ENCODE results near the gene TMEM176B.

Gene TMEM176B

DNA sequence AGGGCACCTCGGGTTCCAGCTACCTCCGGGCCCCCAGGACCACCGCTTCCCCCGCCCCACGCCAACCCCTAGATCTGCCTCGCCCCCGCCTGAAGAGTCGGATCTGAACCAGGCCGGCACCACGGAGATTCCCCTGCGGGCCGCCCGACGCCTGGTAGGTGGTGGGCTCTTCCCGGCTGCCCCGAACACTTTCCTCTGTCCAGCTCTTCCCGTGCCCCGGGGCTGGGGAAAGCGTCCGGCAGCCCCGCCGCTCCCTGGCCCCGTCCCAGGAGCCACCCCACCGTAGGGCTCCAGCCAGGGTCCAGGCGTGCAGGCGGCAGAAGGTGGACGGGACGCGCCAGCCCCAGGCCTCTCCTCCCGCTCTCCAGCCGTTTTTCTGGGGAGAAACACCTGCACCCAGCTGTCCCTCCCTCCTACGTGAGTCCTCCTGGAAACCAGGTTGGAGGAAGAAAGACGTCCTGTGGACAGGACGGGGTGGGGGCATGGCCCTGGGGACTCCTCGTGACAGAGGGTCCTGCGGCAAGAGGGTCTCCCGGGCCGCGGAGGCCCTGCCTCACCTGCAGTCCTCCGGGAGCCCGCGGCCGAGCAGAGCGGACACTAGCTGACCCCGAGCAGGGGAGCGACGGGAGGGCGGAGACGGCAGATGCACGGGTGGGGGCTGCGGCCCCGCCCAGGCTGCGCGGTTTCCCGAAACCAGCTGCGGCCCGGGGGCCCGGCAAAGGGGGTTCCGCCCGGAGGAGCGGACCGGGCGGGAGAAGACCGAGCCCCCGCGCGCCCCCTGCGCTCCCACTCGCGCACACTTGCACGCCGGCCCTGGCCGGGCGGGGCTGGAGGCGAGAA lies at the start of gene TMEM176B:
TMEM176B (minus strand) TSS at position 624 of the 840 bp plus-strand sequence. CDS start 3,795 bp downstream, outside the sequence.
- DNase-seq = peak; percentile 9

DNA sequence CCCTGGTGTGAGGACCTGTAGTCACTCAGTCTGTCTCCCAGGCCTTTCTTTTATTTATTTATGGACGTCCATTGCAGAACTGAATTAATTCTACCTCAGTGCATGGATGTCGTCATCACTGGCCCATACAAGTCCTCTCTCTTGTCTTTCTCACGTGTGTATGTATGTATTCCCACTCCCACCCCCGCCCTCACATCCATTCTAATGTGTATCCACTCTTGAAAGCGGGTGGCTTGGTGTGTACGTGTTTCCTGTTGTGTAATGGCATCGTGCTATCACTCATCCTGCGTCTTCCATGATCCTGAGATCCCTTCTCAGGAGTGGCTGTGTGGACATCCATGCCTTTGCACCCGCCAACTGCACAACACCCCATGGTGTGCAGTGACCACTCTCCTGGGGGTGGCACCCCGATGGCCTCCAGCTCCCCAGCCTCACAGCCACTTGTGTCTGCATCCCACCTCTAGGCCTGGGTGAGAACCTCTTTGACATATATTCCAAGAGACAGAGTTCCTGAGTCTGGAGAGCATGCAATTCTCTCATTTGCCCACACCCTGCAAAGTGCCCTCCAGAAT lies 49.1 kb upstream of the TMEM176B start:
- DNase-seq = no peak

DNA sequence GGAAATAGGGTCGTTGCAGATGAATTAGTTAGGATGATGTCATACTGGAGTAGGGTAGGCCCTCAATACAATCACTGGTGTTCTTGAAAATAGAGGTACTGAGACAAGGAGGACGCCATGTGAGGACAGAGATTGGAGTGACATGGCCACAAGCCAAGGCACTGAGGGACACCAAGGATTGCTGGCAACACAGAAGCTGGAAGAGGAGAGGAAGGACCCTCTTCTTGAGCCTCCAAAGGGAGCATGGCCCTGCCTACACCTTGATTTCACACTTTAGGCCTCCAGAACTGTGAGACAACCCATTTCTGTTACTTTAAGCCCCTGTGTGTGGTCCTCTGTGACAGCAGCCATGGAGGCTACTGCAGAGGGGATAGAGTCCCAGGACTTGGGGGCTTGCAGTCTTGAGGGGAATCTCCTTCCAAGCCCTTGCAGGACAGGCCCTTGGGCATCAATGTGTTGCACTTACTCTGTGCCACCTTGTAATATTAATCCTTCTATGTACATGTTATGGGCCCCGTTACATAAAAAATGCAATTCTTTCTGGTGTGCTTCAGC lies 48.5 kb upstream of the TMEM176B start:
- no peak for DNase-seq

DNA sequence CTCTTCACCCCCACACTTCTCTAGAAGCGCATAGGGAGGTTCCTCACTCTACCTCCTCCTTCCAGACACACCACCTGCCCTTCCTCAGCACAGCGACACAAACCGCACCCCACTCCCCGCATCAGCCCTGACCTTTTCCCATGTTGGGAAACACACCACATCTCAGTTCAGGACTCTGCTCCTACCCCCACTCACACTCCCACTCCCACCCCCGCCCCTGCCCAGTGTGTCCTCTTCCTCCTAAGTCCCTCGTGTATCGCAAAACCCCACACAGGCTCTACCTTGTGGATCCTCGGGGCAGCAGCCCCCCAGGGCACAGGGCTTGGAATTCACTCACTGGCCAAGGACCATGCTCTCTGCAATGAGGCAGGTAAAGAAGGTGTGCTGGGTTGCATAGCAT lies 47.9 kb upstream of the TMEM176B start:
- no peak for DNase-seq

DNA sequence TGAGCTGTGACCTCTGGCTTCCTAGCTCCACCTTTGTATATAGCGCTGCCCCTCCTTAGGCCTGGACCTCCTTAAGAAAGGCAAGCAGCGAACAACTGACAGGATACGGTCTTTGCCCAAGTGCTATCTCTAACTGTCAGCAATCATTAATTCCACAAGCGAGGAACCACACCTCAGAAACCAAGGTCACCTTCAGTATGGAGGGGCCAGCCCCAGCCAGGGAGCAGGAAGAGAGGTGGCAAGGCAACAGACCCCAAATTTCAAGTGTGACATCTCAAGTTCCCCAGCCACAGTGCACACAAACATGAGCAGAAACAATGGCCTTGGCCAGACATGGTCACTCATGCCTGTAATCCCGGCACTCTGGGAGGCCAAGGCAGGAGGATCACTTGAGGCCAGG lies 47.4 kb upstream of the TMEM176B start:
- no peak for DNase-seq

DNA sequence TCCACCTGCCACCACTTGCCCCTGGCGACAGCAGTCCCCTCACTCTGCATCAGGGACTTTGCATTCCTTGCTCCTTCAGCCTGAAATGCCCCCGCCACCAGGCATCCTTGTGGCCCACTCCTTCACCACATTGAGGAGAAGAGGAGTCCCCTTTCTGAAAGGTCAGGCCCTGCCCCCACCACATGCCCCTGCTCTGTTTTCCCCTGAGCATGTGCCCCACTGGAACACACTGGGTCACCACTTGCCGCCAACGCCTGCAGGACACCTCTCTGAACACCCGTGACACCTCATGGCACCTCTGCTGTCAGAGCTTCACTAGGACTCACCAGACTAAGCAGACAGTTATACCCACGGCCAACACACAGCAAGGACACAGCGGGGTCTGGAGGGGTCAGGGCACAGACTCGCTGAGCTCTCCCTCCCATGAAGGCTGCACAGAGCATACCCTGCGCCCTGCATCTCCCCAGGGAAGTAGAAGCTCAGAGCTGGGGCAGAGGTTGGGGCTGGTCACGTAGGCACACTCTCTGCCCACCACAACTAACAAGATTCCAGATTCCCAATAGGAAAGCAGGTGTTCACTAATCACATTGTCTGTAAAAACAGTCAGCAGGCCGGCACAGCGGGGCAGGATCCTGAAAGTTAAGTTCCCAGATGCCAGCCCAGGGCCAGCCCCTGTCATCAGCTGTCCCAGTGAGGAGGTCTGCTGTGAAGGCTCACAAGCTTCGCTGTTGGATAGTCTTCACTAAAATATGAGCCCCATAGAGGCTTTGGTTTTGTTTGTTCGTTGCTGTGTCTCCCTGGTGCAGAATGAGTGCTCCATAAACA lies 46.3 kb upstream of the TMEM176B start:
- DNase-seq = no peak

DNA sequence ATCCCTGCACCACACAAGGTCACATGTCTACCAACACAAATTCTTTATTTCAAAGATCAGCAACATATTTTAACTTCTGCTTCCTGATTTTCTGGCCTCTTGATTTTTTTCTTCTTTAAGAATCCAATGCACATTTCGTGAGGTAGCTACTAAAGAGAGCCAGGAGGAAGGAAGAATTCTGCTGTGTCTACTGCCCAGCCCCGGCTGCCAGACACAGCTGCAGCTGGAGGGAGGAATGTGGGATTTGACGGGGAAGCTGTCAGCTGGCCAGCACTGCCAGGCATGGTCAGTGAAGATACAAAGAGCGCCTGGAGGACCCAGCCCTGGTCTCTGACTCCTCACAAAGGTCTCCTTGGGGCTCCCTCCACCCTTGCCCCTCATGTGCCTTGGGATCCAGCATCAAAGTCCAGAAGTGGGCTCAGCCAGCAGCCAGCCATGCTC lies 45.3 kb upstream of the TMEM176B start:
- DNase-seq = no peak

DNA sequence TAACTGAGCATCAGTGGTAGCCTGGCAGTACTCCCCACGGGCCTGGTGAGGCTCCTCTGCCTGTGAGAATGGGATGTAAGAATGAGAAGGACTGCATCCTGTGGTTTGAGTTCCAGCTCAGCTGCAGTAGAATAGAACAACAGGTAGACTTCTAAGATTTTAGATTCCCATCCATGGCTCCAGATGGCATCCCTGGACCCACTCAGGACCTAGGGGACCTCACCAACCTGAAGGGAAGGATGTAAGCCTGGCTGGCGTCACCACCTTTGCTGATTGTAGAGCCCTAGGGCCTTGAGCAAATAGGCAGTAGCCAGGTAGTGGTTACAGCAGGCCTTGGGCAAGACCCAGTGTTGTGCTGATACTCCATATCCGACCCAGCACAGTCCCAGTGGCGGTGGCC lies 42.6 kb upstream of the TMEM176B start:
- no peak for DNase-seq

DNA sequence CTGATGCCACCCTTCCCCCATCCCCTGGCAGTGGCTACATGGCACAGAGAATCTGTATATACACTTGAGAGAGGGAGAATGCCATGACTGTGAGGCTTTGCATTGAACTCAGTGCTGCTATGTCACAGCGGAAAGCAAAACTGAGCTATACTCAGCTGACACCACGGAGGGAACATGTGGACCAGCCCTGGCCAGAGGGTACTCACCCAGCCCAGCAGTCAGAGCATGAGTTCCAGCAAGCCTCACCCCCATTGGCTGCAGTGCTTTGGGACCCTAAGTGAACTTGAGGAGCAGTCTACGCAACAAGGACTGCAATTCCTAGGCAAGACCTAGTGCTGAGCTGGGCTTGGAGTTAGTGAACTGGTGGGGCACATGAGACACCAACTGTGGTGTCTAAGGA lies 41.9 kb upstream of the TMEM176B start:
- no peak for DNase-seq

DNA sequence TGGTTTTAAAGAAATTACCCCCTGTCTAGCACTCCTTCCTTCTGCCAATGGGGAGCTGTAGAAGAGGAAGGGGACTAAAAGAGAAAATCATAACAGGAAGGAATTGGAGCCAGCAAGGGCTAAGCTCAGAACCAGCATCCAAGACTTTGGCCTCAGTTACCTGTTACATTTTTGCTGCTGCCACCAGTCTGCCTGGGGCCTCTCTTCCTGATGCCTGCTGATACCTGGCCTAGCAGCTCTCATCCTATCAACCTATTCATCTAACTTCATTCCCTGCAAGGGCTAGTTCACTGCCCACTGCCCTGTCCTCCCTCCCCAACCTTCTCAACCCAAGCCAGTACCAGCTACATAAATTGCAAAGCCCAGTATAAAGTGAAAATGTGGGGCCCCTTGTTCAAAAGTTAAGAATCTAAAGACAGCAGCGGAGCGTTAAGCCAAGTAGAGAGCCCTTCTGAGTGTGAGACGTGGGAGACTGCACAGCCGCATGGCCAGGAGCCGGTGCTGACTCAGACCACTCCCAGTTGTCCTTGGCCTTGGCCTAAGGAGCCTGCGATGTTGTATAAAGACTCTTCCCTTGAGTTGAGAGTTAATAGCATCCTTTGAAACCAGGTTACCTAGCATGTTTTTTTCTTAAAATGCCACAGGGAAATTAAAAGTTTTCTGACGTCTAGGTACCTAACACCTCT lies 38.9 kb upstream of the TMEM176B start:
- DNase-seq = no peak

DNA sequence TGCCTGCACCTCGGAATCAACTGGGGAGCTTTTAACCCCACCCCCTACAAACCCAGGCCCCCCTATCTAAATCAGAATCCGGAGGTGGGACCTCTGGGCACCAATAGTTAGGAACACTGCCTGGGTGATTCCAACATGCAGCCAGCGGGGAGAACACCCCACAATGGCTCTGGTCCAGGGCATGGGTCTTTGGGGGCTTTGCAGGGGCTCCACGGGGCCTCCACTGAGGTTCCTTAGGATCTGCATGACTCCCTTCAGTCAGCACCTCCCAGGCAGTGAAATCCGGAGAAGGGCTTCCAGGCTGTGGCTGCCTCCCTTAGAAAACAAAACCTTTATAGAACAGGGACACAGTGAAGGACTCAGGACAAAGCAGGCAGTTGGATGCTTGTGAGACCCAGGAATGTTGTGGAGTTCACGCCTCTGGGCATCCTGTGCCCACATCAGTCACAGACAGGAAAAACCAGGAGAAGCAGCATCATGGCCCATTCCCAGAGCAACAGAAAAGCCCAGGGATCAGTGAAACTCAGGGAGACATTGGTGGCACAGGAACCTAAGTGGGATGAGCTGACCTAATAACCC lies 35.6 kb upstream of the TMEM176B start:
- no peak for DNase-seq

DNA sequence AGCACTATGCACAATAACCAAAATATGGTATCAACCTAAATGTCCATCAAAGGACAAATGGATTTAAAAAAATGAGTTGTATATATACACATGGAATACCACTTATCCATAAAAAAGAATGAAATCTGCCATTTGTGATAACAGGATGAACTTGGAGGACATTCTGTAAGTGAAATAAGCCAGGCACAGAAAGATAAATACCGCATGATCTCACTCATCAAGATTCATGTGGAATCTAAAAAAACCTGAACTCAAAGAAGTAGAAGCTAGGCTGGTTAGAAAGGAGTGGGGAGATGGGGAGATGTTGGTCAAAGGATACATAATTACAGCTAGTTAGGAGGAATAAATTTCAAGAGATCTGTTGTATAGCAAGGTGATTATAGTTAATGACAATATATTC lies 34.9 kb upstream of the TMEM176B start:
- no peak for DNase-seq

DNA sequence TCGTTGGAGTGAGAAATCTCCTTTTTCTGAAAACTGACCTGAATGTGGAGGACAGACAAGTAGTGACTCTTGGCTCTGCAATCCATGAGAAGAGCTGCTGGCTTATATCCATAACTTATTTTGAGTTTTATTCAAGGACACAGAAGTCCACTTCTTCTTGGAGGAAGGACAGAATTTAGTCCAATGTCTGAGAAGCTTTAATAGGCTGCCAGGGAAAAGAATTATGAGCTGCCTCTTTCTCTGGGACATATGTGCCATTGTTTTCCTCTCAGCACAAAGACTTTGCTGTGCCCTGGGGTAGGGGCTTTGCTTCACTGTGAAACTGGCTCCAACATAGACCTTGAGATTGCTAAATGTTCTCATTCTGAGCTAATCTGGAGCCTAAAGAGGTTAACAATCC lies 31.7 kb upstream of the TMEM176B start:
- no peak for DNase-seq

DNA sequence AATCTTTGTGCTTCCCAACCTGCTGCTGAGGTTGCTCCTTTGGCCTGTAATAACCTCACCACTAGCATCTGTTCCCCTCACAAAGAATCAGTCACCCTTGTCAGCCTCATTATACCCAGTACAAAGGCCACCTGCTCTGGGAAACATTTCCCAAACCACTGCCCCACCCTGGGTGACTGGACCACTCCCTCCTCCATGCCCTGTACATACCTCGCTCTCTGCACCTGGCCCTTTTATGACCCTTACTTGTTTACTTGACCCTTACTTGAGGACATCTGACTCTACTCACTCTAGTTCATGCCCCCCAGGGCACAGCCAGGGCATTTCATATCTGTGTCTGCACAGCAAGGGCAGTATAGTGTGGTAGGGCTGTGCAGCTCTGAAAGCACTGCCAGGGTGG lies 30.8 kb upstream of the TMEM176B start:
- no peak for DNase-seq

DNA sequence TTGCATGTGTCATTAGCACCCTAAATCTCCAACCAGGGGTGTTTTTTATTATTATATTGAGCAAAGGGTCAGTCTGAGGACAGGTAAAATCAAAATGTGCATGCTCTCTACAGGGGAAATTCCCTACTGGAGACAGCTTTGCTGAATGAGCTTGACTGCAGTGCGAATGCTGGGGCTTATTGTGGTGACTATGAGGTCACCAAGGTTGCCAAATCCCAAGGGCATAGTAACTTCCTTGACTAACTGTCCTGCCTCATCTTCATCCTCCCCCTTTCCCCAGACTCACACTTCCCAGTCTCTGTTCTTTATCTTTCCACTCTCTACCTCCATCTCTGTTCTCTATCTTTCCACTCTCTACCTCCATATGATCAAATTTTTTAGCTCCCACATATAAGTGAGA lies 29.3 kb upstream of the TMEM176B start:
- no peak for DNase-seq

DNA sequence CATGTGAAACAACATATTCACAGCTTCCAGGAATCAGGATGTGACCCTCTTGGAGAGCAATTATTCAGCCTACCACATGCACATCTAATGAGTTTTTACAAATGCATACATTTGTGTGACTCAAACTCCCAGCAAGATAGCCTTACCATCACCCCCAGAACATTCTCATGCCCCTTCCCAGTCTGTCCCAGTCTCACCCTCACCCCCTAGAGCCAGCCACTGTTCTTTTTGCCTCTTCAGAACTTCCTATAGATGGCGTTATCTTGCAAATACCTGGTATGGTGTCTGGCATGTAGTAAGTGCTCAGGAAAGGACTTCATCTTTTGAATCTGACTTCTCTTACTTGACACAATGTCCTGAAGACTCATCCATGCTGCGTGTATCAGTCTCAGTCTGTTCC lies 28.2 kb upstream of the TMEM176B start:
- no peak for DNase-seq

DNA sequence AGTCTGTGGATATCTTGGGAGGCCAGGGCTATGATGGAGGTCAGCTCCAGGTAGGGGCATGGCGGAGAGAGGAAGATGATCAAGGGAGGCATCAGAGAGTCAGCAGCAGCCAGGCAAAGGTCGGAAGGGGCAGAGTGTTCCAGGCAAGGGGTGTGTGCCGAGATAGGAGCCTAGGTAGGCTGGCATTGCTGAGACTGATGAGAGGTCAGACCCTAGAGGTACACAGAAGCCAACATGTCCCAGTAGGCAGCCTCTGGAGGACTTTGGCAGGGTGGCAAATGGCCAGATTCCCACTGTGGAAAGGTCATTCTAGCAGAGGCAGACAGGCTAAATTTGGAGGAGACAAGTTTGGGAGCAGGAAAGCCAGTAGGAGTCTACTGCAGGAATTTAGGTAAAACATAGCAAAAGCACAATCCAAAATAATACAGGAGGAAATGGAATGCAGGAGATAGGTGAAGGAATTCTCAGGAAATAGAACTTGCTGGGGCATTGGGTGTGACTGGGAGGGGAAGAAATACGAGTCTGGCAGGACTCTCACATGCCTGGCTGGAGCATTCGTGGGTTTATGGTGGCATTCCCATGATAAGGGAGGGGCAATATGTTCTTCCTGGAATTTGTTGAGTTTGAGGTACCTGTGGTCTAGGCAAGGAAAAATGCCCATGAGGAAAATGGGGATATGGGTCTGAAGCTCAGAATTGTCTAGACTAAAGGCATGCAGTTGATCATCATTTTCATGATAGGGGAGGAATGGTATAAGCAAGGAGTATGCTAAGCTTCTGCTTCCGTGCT lies 26.1 kb upstream of the TMEM176B start:
- no peak for DNase-seq

DNA sequence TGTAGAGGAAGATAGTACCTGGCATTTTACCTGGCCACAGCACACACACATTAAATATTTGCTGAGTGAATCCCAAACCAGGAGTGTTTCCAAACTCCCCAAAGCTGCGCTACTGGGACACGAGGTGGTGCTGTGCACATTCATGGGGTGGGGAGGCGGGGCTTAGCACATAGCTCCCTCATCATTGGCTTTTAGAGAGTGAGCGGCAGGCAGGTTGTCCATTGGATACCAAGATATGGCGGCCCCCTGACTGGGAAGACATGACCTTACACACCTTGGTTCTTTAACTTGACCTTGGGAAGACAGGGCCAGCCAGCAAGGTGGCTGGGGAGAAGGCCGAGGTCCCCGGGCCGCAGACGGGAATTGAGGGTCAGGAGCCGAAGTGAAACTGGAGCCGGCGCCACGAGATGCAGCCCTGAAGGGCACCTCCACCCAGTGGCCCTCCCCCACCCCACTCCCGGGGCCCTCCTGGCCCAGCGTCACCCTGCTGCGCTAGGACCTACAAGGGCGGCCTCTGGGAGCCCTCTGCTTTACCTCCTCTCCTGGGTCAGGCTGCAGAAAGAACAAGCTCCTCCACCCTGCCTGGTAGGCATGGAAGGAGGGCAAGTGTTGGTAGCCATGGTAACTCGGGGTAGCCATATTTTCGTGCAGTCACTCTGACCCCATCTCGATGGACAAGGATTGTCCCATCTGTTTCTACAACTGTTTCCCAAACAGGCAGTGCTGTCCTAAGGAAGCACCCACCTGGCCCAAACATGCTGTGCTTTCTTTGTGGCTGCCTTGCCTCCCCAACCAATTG lies 24.4 kb upstream of the TMEM176B start:
- no peak for DNase-seq

DNA sequence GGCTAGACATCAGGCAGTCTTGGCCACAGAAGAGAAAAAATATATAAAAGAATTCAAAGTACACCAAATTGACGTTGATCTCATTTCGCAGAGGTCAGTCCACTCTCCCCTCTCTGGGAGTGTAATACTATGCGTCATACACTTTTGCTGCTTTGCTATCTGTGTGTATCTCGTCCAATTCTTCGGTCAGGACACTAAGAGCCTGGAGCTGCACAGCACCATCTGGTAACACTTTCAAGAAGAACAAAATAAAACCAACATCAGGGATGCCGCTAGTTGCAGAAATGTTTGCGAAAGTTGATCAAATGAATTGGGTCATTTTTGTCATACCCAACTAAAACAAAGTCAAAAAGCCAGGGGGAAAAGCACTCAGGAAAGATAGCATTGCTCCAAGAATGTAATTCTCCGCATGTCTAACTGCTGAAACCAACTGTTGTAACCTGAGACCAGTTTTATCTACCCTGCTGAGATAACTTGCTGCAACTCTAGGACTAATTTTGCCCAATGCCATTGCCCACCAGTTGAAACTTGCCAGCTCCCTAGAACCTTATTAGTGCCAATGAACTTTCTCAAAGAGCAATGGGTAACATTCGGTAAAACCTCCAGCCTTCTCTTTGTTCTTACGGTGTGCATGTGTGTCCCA lies 23.4 kb upstream of the TMEM176B start:
- no peak for DNase-seq

DNA sequence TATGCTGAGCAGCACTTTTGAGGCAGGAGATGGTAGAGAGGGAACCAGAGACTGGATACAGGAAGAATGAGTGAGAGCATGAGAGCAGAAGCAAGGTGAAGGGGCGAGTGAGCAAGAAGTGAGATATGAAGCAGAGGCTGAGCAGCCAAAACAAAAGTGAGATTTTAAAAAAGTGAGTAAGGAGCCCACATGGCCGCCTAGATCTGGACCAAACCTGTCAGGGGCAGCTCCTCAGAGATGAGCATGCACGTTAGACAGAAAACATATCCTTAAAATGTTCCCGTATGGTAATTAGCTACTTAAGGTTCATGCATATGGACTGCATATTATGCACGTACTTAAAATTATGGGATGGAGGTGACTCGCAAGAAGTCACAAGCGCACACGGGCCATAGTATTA lies 22.9 kb upstream of the TMEM176B start:
- DNase-seq = no peak
